GM12873 (cell line): Measurements from ENCODE around the gene CFAP97D1.

Source experiments
- TF ChIP-seq, protein P1 (sequence below): IDR thresholded peaks from 2 replicates; pipeline ENCODE4 v1.5.1; 2012; ENCODE audit warnings: low read depth, mild to moderate bottlenecking, moderate library complexity, low read length, control low read depth; ENCODE audit not compliant: insufficient read depth; ENCODE audit errors: missing control alignments

CFAP97D1 gene

GRCh38 chr17:43780135-43780534, at the start of gene CFAP97D1:
CFAP97D1 (plus strand) TSS chr17:43780435; CDS start chr17:43780463, 28 bp downstream.
- TF ChIP-seq, protein P1, sequence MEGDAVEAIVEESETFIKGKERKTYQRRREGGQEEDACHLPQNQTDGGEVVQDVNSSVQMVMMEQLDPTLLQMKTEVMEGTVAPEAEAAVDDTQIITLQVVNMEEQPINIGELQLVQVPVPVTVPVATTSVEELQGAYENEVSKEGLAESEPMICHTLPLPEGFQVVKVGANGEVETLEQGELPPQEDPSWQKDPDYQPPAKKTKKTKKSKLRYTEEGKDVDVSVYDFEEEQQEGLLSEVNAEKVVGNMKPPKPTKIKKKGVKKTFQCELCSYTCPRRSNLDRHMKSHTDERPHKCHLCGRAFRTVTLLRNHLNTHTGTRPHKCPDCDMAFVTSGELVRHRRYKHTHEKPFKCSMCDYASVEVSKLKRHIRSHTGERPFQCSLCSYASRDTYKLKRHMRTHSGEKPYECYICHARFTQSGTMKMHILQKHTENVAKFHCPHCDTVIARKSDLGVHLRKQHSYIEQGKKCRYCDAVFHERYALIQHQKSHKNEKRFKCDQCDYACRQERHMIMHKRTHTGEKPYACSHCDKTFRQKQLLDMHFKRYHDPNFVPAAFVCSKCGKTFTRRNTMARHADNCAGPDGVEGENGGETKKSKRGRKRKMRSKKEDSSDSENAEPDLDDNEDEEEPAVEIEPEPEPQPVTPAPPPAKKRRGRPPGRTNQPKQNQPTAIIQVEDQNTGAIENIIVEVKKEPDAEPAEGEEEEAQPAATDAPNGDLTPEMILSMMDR, result no peak

DNA sequence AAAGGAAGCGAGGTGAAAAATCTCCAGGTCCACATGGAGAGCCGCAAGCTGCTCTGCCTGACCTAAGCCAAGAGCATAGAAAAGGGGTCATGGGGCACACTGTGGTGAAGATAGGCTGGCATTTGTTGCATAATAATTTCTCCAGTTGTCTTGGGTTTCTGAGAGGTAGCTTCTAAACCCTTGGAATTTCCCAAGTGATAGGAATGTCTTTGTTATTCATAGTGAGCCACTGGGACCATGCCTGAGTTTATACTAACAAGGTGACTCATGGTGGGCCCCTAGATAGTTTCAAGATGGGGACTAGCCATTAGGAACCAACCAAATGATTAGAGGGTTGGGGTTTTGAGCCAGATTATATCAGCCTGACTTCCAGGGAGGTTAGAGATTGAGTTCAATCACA, 47.3 kb upstream of the CFAP97D1 start:
- TF ChIP-seq, protein P1, result no peak

DNA sequence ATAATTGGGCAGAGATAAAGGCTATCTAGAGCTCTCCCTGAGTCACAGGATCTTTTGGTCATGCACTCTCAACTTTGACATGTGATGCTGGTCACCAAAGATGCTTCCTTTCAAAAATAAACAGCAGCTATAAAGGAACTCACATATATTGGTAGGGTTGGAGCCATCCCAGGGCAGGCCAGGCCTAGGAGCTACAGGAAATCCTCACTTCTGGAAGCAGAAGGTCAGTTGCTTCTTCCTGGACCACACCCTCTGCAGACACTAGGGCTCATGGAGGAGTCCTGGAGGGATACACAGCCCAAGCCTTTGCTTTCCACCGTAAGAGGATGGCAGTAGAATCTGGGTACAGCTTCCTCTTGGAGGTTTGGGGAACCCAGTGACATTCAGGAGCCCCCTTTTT, 46.3 kb upstream of the CFAP97D1 start:
- TF ChIP-seq, protein P1, result no peak

- TF ChIP-seq, protein P1, result no peak
These were observed 45.9 kb upstream of the CFAP97D1 start for GRCh38 chr17:43734376-43734775.

DNA sequence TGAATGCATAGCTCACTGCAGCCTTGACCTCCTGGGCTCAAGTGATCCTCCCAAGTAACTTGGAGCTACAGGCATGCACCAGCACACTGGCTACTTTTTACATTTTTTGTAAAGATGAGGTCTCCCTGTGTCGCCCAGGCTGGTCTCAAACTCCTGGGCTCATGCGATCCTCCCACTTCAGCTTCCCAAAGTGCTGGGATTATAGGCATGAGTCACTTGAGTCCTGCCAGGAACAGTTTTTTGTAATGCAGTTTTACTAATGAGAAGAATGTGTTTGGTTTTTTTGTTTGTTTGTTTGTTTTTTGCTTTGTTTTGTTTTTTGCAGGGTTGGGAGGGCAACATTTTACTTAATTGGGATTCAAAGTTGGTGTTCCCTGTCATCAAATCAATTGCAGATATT, 43.8 kb upstream of the CFAP97D1 start:
- TF ChIP-seq, protein P1, result no peak

GRCh38 chr17:43737722-43738121, 42.5 kb upstream of the CFAP97D1 start:
- TF ChIP-seq, protein P1, result no peak

GRCh38 chr17:43740541-43740940, 39.7 kb upstream of the CFAP97D1 start:
- TF ChIP-seq, protein P1, result no peak
